HT1080 (cell line): ENCODE measurements around the gene KLF16. TPM values are rescaled to one million over a fixed set of nuclear protein-coding genes. Genes with fewer than 3 reads are reported as not detected.
A peak's percentile ranks its signal among the peaks of the same experiment; 100 is the strongest.

ENCODE experiments used
- DNase-seq: peaks from one replicate; pipeline ENCODE4 v3.0.0-alpha.2; 2015; ENCODE audit warnings: low read depth
- total RNA-seq: library from RNA; depleted of rRNA; stranded (reverse); fragments of >200 nt; shearing (Covaris generic); gene quantifications from 2 replicates; pipeline ENCODE4 v1.2.3, GENCODE V29; 2014

The KLF16 gene
- total RNA-seq, 1 experiment from 2014 or later, result 20.2 TPM

DNA sequence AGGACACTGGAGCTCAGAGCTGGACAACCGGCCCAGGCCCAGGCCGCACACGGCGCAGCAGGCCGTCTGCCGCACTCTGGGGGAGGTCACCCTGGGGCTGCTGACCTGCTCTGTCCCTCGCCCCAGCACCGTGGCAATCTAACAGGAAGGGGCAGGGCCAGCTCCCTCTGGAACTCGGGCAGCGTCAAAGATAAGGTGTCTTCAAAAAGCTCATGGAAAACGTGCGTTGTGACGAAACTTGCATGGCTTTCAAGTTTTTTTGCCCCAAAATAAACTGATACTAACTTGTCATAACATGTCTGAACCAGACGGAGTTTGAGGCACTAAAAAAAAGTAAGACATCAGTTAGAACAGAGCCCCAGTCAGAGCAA lies 39.1 kb downstream of the KLF16 start:
- no peak for DNase-seq

GRCh38 chr19:1823539-1824251 lies 39.7 kb downstream of the KLF16 start:
- DNase-seq, result no peak

- no peak for DNase-seq
Observed at GRCh38 chr19:1823020-1823419, 40.4 kb downstream of the KLF16 start.

- DNase-seq, result no peak
Observed at GRCh38 chr19:1822210-1822609, 41.2 kb downstream of the KLF16 start.

DNA sequence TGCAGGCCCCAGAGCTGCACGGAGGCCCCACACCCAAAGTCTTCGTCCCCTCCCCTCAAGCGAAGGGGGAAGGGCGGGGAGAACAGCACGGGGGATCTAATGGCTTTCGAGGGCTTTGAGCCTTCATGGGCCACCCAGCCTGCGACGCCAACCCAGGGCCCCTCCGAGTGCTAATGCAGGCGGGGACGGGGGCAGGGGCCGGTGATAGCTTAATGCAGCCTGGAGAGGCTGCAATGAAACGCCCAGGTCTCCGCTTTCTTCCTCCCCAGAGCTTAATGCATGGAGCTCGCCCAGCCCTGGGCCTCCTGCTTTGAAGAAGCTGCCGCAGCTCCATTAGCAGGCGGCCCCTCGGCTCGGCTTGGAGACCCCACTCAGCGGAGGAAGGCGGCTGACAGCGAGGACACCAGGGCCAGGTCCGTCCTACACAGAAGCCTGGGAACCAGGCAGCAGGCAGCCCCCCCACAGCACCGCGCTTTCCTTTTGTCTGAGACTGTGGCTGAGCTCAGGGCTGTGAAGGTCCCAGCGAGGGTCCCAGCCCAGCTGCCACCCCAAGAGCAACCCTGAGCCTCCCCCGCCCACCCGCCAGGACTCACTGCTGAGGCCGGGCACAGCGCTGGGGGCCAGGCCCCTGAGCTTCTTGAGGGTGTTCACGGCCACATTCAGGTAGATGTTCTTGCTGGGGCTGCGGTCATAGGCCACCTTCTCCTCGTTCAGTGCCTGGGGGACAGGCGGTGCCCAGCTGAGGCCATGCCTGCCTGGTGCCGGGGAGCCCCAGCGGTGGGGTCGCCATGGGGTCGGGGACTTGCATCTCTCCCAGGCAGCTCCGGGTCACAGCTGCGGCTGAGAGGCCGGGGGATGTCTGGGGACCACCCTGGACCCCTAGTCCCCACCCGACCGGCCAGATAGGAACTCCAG lies 43.8 kb downstream of the KLF16 start:
- DNase-seq, result no peak

GRCh38 chr19:1818549-1819195 lies 44.7 kb downstream of the KLF16 start:
- no peak for DNase-seq

- DNase-seq, result no peak
Observed at GRCh38 chr19:1817553-1818179, 45.7 kb downstream of the KLF16 start.

- no peak for DNase-seq
Observed at GRCh38 chr19:1816530-1817298, 46.7 kb downstream of the KLF16 start.

GRCh38 chr19:1815605-1816529 lies 47.5 kb downstream of the KLF16 start:
- no peak for DNase-seq

DNA sequence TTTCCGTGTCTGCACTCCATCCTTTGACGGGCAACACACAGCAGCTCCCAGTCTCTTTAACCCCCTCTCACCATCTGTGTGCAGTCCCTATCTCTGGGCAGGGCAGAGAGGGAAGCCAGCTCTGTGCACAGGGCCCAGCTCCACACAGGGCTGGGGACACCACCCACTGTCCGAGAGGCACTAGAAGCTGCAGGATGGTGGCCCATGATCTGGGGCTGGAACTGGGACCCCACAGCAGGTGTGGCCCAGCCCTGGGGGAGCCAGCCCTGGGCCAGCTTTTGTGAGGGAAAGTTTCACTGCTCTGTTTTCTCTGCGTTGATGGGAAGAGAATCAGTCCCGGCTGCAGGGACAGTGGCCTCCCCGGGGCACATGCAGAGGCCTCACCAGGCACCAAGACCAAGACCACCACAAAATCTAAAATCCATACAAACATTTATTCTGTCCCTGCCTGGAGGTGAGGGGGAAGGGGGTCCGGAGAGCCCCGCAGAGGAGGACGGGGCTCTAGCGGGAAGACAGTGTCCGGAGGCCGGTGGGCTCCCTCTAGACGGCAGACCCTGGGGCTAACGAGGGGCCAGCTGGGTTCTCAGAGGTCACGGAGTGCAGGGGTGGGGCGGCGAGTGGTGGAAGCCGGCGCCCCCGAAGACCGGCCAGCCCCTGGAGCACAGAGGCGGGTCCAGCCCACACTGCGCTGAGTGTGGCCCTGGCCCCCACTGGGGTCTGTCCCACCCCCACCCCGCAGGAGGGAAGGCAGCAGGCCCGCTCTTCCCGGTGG lies 48.4 kb downstream of the KLF16 start:
- DNase-seq, result no peak

DNA sequence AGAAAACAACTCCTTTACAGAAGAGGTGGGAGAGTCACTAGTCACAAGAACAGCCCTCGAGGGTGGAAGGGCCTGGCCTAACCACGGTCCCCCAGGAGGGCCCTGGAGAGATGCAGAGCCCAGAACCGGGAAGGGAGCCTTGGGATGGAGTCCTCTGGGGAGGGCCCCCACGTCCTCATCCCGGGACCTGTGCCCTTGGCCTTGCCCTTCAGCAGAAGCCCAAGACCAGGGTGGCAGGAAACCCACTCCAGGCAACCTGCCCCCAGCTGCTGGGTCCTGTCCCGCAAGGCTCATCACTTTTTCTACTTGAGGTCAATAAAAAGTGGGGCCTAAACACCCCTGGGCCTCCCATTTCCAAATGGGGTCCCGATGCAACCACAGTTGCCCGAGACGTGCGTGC lies 49.0 kb downstream of the KLF16 start:
- DNase-seq, result no peak

DNA sequence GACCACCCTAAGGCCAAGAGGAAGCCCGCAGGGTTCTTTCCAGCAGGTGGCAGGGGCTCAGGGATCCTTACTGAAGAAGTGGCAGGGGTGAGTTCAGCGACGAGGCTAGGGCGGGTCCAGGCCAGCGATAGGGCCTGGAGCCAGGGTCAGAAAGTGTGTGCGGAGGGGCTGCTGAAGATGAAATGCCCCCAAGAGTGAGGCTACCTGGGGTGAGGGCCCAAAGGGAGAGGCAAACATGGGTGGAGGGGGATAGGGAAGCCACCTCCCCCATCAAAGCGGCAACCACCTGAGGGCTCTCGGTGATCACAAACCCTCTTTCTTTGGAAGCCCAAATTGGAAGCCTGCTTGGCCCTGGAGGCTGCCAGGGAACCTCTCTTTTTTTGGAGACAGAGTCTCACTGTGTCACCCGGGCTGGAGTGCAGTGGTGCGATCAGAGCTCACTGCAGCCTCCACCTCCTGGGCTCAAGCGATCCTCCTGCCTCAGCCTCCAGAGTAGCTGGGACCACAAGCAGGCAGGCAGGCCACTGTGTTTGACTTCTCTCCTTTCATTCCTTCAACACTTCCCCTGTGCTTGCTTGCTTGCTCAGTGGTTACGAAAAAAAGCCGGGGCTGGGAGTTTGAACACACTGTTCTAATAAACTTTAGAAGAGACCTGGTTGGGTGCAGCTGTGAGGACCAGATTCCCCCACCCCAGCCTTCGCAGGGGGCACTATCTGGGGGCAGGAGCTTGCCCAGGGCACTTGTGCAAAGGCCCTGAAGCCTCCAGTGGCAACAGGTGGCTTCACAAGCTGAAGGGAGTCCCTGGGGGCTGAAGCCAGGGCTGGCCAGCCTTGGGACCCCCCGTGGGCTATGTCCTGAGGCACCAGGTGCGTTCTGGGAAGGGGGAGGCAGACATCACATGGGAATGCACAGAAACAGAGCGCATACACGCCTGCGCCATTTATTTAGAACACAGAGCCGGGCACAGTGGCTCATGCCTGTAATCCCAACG lies 49.9 kb downstream of the KLF16 start:
- DNase-seq, result no peak

DNA sequence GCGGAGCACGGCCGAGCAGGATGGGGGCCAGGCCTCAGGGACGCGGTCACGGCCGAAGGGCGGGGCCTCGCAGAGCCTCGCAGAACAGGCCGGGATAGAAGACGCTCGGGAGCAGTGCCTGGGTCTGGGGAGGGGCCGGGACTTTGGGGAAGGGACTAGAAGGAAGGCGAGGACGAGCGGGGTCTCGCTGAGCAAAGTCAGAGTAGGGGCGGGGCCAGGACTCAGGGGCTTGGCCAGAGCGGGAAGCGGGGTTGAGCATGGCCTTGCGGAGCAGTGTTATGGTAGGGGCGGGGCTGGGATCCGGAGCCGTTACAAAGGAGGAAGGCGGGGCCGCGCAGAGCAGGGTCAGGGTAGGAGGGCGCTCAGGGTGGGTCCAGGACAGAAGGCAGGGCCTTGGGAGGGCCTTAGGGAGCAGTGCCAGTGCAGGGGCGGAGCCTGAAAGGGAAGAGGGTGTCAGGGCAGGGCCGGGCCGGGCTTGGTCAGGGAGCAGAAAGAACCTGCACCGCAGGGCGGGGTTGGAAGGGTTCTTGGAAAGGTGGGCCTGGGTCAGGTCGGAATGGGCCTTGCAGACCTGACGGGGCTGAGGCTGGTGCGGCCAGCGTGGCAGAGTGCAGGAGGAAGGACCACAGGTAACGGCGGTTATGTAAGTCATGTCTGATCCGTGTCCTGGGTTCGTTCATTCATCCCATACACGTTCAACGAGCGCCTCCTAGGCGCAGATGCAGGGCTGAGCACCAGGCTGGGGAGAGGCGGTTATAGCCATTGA lies 50.8 kb downstream of the KLF16 start:
- DNase-seq, result peak; percentile 97

GRCh38 chr19:1811942-1812425 lies 51.4 kb downstream of the KLF16 start, which contains the start of gene ATP8B3:
Gene ATP8B3, minus strand, starts transcription at chr19:1812276. Its CDS starts 540 bp downstream, at chr19:1811736.
- DNase-seq, result peak; percentile 21

GRCh38 chr19:1811472-1811894 lies 51.9 kb downstream of the KLF16 start:
- DNase-seq, result peak; percentile 85

GRCh38 chr19:1810439-1811160 lies 52.8 kb downstream of the KLF16 start:
- DNase-seq, result no peak
